ENCODE data around the gene C2CD2.

The C2CD2 gene

GRCh38 chr21:41891132-41891531, 62.7 kb downstream of the C2CD2 start:
- no peak for TF ChIP-seq CTCF (IDR thresholded peaks at IDR 0.05; ENCODE audit: low read depth, low read length)
- H3K4me3 ChIP-seq (ENCODE audit: low read depth, low read length) = no peak overlapping the region

GRCh38 chr21:41890355-41890754, 63.5 kb downstream of the C2CD2 start:
- no peak for TF ChIP-seq CTCF (IDR thresholded peaks at IDR 0.05; ENCODE audit: low read depth, low read length)
- no peak overlapping the region for H3K4me3 ChIP-seq (ENCODE audit: low read depth, low read length)

- no peak overlapping the region for H3K4me3 ChIP-seq (ENCODE audit: low read depth, low read length)
Measured at GRCh38 chr21:41888749-41889376, 65.0 kb downstream of the C2CD2 start.

GRCh38 chr21:41887667-41888066, 66.2 kb downstream of the C2CD2 start:
- TF ChIP-seq CTCF (IDR thresholded peaks at IDR 0.05; ENCODE audit: low read depth, low read length) = no peak

More at GRCh38 chr21:41888749-41889376, 65.0 kb downstream of the C2CD2 start:
- TF ChIP-seq CTCF (IDR thresholded peaks at IDR 0.05; ENCODE audit: low read depth, low read length) = no peak

GRCh38 chr21:41886328-41886727, 67.5 kb downstream of the C2CD2 start:
- TF ChIP-seq CTCF (IDR thresholded peaks at IDR 0.05; ENCODE audit: low read depth, low read length) = no peak
- no peak overlapping the region for H3K4me3 ChIP-seq (ENCODE audit: low read depth, low read length)

More at GRCh38 chr21:41887667-41888066, 66.2 kb downstream of the C2CD2 start:
- no peak overlapping the region for H3K4me3 ChIP-seq (ENCODE audit: low read depth, low read length)

- no peak overlapping the region for H3K4me3 ChIP-seq (ENCODE audit: low read depth, low read length)
- TF ChIP-seq CTCF (IDR thresholded peaks at IDR 0.05; ENCODE audit: low read depth, low read length) = no peak
Measured at GRCh38 chr21:41885341-41886024, 68.3 kb downstream of the C2CD2 start.

- H3K4me3 ChIP-seq (ENCODE audit: low read depth, low read length) = no peak overlapping the region
- TF ChIP-seq CTCF (IDR thresholded peaks at IDR 0.05; ENCODE audit: low read depth, low read length) = no peak
Measured at GRCh38 chr21:41884501-41885030, 69.3 kb downstream of the C2CD2 start.

Measured in WI38 (cell line).